Mucosa of descending colon (tissue), 3 donors: ENCODE data around the gene DHX9. TPM values are rescaled to one million over a fixed set of nuclear protein-coding genes. Genes with fewer than 3 reads are reported as not detected.

Experiments
- ATAC-seq: fragments of 200-7000 bp; cut with Tn5 transposase; one replicate; pipeline ENCODE4 v1.9.1; 2020; ENCODE audit warnings: mild to moderate bottlenecking, moderate library complexity
- DNase-seq, 3 donors: peaks; one replicate each; pipeline ENCODE4 v3.0.0-alpha.2; 2020
- H3K36me3 ChIP-seq: fragments of 200-600 bp; one replicate; pipeline ENCODE4 v1.8.0; 2021; ENCODE audit warnings: low read depth, mild to moderate bottlenecking
- H3K4me1 ChIP-seq: fragments of 200-600 bp; one replicate; pipeline ENCODE4 v1.8.0; 2021; ENCODE audit warnings: low read depth, mild to moderate bottlenecking
- H3K4me3 ChIP-seq: fragments of 200-600 bp; one replicate; pipeline ENCODE4 v1.8.0; 2021; ENCODE audit warnings: mild to moderate bottlenecking
- H3K9me3 ChIP-seq: fragments of 200-600 bp; one replicate; pipeline ENCODE4 v1.8.0; 2021; ENCODE audit warnings: mild to moderate bottlenecking
- CTCF ChIP-seq: fragments of 200-600 bp; IDR thresholded peaks from one replicate; pipeline ENCODE4 v1.8.0; 2022; ENCODE audit warnings: antibody characterized with exemption, mild to moderate bottlenecking
- intact Hi-C, 2 donors: fragments of 100-400 bp; cut with DNase I in 1 of 2; cut with micrococcal nuclease in 1 of 2; formaldehyde crosslinking; loops; one replicate each; pipeline versions ENCODE4 v1.11.0 to v1.11.1; 2022; cut with DNase I, micrococcal nuclease
- total RNA-seq, 3 donors: library from RNA; stranded (reverse); fragmentation: NEBNext Ultra II Directional in 2 of 3; extraction: Animal tissue kit (Norgen Biotek cat#: 25700) in 2 of 3; gene quantifications; one replicate each; pipeline versions ENCODE4 v1.2.1 to v1.2.4, GENCODE V29; 2021 to 2023
- donor health status: DM: no; HTN: no; CAD: no; lungs with moderate emphysema.
- donor health status: DM: no; HTN: no; CAD: no.
- donor health status: DM: no; HTN: yes; CAD: no.

Gene DHX9
- total RNA-seq, 3 donors from 2014 or later: 88.8 to 112 (median 101) TPM

DNA sequence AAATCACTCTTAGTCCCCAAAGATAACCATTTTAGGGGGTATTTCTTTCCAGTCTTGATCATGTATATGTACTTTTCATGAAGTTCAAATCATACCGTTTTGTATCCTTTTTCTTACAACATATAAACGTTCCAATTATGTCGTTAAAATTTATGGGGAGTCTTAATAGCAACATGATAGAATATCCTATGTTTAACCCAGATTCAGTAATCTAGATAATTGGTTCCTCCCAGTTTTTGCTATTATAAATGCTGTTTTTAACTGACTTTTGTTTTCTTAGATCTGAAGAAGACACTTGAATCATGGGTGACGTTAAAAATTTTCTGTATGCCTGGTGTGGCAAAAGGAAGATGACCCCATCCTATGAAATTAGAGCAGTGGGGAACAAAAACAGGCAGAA is 3.1 kb downstream of the DHX9 start:
- H3K9me3 ChIP-seq: no peaks in the 10 kb centered on the region
- no peaks in the 10 kb centered on the region for H3K36me3 ChIP-seq
- TF ChIP-seq CTCF: no peak
- intact Hi-C loops: no loop called here
- ATAC-seq: no peak
- DNase-seq: no peak
- peaks cover 26% of the 10 kb centered on the region for H3K4me1 ChIP-seq
- no peak overlapping the region for H3K4me3 ChIP-seq

DNA sequence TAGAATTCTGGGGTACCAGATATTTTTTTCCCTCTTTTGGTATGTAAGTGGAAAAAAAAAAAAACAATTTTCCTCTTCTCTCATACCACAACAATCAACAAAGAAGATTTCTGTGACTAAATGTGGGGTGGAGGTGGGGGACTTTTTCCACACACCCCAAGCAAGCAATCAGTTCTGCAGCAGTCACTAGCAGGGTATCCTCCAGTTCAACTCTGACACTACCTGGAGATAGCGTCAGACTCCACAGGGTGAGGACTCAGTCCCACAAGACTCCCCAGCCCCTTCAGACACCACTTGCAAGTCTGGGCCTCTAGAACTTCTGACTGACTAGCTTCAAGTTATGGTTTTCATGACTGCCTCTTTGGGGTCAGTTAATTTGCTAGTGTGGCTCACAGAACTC is 6.2 kb downstream of the DHX9 start:
- ATAC-seq (no peak), DNase-seq (no peak)
- H3K9me3 ChIP-seq: no peaks in the 10 kb centered on the region
- H3K36me3 ChIP-seq: no peaks in the 10 kb centered on the region
- intact Hi-C loops: no loop called here
- peaks cover 24% of the 10 kb centered on the region for H3K4me1 ChIP-seq
- no peak overlapping the region for H3K4me3 ChIP-seq
- no peak for TF ChIP-seq CTCF

- H3K4me3 ChIP-seq: no peak overlapping the region
- no peak for TF ChIP-seq CTCF
- intact Hi-C loops: no loop called here
- no peaks in the 10 kb centered on the region for H3K36me3 ChIP-seq
- ATAC-seq (no peak), DNase-seq (no peak)
- no peaks in the 10 kb centered on the region for H3K9me3 ChIP-seq
- peaks cover 19% of the 10 kb centered on the region for H3K4me1 ChIP-seq
These were observed 6.7 kb downstream of the DHX9 start for GRCh38 chr1:182845894-182846293.

GRCh38 chr1:182847105-182847504 is 8.0 kb downstream of the DHX9 start:
- Histone ChIP-seq H3K9me3 (no peaks in the 10 kb centered on the region), H3K36me3 (peaks cover under 1% of the 10 kb centered on the region), H3K4me3 (no peak overlapping the region), H3K4me1 (peaks cover 8% of the 10 kb centered on the region)
- ATAC-seq (no peak), DNase-seq (no peak)
- TF ChIP-seq CTCF: no peak
- intact Hi-C loops: no loop called here

GRCh38 chr1:182848736-182849135 is 9.6 kb downstream of the DHX9 start:
- ATAC-seq (no peak), DNase-seq (no peak)
- no peaks in the 10 kb centered on the region for H3K9me3 ChIP-seq
- intact Hi-C loops: no loop called here
- H3K36me3 ChIP-seq: peaks cover 10% of the 10 kb centered on the region
- no peaks in the 10 kb centered on the region for H3K4me1 ChIP-seq
- no peak for TF ChIP-seq CTCF
- H3K4me3 ChIP-seq: no peak overlapping the region

DNA sequence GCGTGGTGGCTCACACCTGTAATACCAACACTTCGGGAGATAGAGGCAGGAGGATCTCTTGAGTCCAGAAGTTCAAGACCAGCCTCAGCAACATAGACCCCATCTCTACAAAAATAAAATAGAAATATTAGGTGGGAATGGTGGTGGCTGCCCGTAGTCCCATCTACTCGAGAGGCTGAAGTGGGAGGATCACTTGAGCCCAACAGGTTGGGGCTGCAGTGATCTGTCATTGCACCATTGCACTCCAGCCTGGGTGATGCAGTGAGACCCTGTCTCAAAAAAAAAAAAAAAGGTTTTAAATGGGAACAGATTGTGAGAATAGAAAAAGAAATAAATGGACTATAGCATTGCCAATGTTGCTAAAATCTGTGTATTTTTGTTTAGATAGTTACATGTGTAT is 11.2 kb downstream of the DHX9 start:
- H3K4me1 ChIP-seq: no peaks in the 10 kb centered on the region
- DNase-seq (no peak), ATAC-seq (no peak)
- no peak overlapping the region for H3K4me3 ChIP-seq
- H3K9me3 ChIP-seq: no peaks in the 10 kb centered on the region
- intact Hi-C loops: no loop called here
- no peak for TF ChIP-seq CTCF
- peaks cover 16% of the 10 kb centered on the region for H3K36me3 ChIP-seq
